NCI-H2227 treated with DMSO at 0.1 percent for 48 hours (cell line): ENCODE data around the gene WBP4.
"Not testable (repeated sequence)": the region's sequence is repeated elsewhere in the genome, so short reads cannot be mapped to it uniquely, and the experiment has no call there.

Source experiments
- DNase-seq: peaks from one replicate; lab custom pipeline; 2025; lab: John Stamatoyannopoulos, UW

WBP4 gene, protein sequence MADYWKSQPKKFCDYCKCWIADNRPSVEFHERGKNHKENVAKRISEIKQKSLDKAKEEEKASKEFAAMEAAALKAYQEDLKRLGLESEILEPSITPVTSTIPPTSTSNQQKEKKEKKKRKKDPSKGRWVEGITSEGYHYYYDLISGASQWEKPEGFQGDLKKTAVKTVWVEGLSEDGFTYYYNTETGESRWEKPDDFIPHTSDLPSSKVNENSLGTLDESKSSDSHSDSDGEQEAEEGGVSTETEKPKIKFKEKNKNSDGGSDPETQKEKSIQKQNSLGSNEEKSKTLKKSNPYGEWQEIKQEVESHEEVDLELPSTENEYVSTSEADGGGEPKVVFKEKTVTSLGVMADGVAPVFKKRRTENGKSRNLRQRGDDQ

DNA sequence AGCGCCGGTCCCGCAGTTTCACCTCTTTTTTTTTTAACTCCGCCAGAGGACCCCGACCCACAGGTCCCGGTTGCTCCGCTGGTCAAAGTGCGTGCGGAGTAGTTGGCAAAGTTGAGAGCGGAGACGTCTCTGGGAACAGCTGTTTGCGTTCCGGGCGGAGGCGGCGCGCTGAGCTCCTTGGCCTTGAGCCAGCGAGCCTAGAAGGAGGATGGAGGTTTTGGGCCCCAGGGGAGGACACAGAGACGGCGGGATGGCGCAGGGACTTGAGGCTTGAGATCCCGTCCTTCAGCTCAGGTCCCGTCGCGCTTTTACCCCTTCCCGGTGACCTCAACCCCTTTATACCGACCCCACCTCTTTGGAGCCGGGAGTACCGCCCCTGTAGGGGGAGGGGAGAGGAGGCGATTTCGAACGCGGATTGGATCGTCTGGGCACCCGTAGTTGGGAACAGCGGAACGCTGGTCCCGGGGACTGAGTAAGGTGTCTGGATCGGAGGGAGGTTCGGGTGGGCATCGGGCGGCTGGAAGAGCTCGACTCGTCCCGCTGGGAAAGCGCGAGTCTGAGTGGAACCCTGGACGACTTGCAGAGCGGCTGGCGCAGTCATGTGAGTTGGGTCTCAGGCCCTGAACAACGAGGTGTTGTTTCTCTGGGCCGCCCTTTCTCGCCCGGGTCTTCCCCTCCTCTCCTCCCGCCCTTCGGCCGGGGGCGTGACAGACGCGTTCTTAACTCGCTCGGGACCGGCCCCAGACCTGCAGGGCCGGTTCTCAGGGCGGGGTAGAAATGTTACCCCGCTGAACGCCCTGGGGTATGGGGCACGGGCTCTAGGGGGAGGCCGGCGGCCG, at the start of gene WBP4:
Gene WBP4, plus strand, starts transcription at position 435 of the 839 bp plus-strand sequence. Its CDS starts 165 bp downstream, at position 600.
- peak; percentile 89 for DNase-seq

- DNase-seq, result no peak
Observed at GRCh38 chr13:41012536-41012935, 48.8 kb upstream of the WBP4 start.

GRCh38 chr13:41013835-41014234, 47.5 kb upstream of the WBP4 start:
- no peak for DNase-seq

DNA sequence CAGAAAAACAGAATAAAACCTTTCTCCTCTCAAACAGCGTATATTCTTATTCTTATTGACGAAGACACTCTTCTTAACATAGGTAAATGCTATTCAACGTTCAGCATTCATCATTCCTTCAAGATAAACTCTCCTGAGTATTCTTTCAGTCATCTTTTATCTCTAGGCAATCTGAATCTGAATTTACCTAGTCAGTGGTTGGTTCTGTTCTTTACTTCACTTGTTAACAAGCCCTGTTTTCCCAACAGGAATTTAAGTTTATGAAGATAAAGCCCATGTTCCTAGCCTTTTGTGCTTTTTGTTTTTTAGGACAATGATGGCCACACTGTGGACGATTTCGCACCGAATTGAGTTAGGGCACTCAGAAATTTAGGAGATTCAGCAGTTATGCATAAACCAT, 45.4 kb upstream of the WBP4 start:
- no peak for DNase-seq

GRCh38 chr13:41017159-41017558, 44.1 kb upstream of the WBP4 start:
- DNase-seq, result no peak

GRCh38 chr13:41017817-41018601, 43.3 kb upstream of the WBP4 start:
- no peak for DNase-seq

DNA sequence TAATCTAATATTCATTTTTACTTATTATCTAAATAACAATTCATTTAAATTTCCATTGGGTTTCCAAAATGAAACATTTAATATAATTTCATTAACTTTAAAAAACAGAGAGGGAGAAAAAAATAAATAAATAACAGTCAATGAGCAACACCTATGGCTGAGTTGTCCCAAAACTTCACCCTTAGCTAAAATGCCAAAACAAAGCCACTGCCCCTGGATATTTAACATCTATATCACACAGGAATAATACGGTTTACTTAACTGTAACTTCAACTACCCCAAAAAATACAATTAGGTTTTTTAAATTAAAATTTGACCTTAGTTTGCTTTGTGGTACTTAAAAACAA, 42.7 kb upstream of the WBP4 start:
- no peak for DNase-seq

- peak; percentile 3 for DNase-seq
Observed at GRCh38 chr13:41019011-41019487, 42.3 kb upstream of the WBP4 start, which contains the start of gene ELF1. ELF1 (minus strand) TSS chr13:41019316; CDS start chr13:40982054, 37,262 bp downstream.

DNA sequence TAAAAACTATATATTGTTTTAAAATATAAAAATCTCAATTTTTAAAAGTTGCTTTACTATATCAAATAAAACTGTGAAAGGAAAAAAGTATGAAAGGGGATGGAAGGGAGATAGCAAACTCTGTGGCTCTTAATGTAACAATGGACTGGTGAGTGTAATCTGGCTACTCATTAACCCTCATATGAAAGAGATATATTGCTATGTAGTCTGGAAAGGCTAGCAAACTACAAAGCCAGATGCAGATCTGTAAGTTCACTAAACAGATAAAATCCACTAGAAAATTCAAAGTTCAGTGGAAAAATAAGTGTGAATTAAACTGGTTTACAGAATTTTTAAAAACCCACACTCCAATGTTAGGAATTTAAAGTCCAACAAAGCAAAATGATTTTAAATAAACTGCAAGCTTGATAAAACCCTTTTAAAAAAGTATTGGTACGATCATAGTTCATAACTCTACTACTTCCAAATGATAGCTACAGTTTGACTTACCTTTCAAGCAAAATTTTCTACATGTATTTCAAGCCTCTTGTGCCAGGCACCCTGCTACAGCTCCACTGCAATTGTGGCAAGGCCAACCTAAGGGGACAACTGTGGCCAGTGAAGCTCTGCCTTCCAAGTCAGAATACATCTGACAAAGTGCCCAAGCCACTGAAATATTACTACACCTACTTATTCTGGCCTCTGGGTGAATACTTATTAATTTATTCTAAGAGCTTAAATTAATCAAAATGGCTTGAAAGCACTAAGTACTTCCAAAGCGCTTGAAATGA, 41.5 kb upstream of the WBP4 start:
- no peak for DNase-seq

- DNase-seq, result no peak
Observed at GRCh38 chr13:41025518-41025917, 35.8 kb upstream of the WBP4 start.

- DNase-seq, result no peak
Observed at GRCh38 chr13:41026788-41027187, 34.5 kb upstream of the WBP4 start.

DNA sequence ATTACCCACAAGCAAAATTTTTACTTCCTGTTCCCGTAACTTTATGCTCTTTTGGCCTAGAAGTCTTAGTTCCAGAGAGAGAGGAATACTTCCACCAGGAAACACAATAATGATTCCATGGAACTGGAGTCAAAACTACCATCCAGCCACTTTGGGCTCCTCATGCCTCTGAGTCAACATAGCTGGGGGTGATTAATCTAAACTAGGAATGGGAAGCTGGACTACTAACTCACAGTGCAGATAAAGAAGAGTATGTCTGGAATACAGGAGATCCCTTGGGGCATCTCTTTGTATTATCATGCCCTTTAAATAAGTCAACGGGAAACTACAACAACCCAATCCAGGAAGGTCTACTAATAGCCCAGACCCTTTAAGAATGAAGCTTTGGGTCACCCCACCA, 33.3 kb upstream of the WBP4 start:
- DNase-seq, result no peak

DNA sequence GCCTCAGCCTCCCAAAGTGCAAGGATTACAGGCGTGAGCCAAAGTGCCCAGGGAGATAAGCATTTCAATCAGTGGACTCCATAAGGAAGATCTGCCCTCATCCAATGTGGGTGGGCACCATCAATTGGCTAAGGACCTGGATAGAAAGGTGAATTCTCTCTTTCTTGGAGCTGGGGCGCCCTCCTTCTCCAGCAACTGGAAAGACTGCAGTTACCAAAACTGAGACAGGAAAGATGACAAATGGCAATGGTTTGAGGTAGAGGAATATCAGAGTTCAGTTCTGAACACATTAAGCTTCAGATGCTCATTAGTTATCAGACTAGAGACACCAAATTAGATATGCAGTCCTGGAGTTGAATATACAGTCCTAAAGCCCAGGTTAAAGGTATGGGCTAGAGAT, 31.7 kb upstream of the WBP4 start:
- no peak for DNase-seq

DNA sequence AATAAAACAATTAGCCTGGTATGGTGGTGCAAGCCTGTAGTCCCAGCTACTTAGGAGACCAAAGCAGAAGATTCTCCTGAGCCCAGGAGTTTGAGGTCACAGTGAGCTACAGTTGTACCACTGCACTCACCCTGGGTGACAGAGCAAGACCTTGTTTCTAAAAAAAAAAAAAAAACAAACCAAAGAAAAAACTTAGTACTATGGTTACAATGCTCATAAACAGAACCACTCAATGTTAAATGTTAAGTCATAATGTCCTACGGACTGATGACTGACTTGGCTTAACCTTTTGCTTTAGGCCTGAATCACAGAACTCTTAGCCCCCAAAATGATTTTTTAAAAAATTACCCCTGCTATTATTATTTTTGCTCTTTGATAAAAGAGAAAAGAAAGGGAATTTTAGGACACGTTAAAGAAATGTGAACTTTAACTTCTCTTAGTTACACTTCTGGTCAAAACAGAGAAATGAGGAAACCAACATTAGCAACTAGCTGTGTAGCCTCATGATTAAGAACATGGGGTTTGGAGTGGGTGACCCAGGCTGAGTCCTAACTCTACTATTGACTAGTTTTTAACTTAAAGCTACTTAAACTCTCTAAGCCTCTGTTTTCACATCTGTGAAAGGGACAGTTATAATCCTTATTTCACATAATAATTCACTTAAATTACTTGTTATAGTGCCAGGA, 28.5 kb upstream of the WBP4 start:
- DNase-seq, result no peak

GRCh38 chr13:41034382-41034781, 26.9 kb upstream of the WBP4 start:
- DNase-seq, result no peak

DNA sequence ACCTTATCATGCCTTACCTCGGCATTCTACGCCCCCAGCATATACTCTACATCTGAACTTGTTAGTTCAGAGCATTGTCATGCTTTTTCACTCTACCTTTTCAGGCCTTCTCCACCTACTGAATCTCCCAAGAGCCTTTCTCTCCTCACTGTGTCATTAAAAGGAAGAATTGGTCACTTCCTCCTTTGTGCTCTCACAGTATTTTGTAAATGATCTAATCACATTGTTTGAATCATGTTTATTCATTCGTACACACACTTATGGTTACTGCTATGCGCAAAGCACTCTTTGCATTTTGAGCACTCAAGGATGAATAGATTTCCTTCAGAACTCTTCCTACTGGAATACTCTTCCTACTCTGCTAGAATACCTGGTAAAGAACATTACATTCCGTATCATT, 26.4 kb upstream of the WBP4 start:
- no peak for DNase-seq

DNA sequence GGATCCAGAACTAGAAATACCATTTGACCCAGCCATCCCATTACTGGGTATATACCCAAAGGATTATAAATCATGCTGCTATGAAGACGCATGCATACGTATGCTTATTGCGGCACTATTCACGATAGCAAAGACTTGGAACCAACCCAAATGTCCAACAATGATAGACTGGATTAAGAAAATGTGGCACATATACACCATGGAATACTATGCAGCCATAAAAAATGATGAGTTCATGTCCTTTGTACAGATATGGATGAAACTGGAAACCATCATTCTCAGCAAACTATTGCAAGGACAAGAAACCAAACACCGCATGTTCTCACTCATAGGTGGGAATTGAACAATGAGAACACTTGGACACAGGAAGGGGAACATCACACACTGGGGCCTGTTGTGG, 24.8 kb upstream of the WBP4 start:
- DNase-seq, result not testable (repeated sequence)

- DNase-seq, result no peak
Observed at GRCh38 chr13:41039746-41040145, 21.6 kb upstream of the WBP4 start.

DNA sequence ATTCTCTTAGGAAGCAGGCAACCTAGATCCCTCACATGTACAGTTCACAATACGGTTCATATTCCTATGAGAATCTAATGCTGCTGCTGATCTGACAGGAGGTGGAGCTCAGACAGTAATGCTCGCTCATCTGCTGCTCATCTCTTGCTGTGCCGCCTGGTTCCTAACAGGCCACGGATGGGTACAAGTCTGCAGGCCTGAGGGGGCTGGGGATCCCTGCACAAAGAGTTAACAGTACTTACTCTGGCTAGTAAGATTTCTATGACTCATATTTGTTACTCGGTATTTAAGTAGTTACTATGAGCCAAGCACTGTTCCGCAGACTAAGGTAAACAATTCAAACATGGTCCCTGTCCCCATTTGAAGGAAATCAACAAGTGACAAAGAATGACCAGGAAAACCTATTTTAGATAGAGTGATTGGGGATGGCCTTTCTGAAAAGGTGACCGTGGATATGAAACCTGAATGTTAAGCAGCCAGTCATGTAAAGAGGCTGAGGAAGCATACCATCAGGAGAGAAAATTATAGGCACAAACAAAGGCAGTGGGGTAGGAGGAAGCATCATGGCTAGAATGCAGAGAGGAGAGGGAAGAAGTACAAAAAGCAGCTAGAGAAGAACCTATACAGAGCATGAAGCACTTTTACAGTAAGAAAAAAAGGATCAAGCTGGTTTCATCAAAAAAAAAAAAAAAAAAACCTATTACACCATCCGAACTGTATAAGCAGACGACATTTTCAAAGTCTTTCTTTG, 20.6 kb upstream of the WBP4 start:
- DNase-seq, result no peak

DNA sequence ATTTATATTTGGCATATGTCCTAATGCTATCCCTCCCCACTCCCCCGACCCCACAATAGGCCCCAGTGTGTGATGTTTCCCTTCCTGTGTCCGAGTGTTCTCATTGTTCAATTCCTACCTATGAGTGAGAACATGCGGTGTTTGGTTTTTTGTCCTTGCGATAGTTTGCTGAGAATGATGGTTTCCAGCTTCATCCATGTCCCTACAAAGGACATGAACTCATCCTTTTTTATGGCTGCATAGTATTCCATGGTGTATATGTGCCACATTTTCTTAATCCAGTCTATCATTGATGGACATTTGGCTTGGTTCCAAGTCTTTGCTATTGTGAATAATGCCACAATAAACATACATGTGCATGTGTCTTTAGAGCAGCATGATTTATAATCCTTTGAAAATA, 18.9 kb upstream of the WBP4 start:
- DNase-seq, result not testable (repeated sequence)
